Psoas muscle (tissue), 8 donors: Measurements from ENCODE around the gene PAX3. TPM values are rescaled to one million over a fixed set of nuclear protein-coding genes. Genes with fewer than 3 reads are reported as not detected.

Experiments used
- ATAC-seq, 4 donors: fragments of 200-7000 bp; cut with Tn5 transposase; one replicate each; pipeline ENCODE4 v1.9.1; 2020; ENCODE audit warnings: moderate library complexity in 3 of 4, mild to moderate bottlenecking in 2 of 4
- DNase-seq, 2 donors: peaks; one replicate each; pipeline ENCODE4 v3.0.0-alpha.2; 2020
- H3K27ac ChIP-seq: fragments of 200-600 bp; one replicate; pipeline ENCODE4 v1.8.0; 2022
- H3K27me3 ChIP-seq, 3 donors: fragments of 200-600 bp in 1 of 3; one replicate each; pipeline versions ENCODE4 v1.6.1 to v1.8.0; 2013 to 2022; ENCODE audit warnings: low read length in 2 of 3, mild to moderate bottlenecking in 2 of 3, moderate library complexity in 1 of 3; ENCODE audit not compliant: insufficient read depth in 3 of 3
- H3K36me3 ChIP-seq, 2 donors: fragments of 200-600 bp in 1 of 2; one replicate each; pipeline versions ENCODE4 v1.6.1 to v1.8.0; 2013 to 2022; ENCODE audit warnings: low read depth in 1 of 2, mild to moderate bottlenecking in 1 of 2, moderate library complexity in 1 of 2; ENCODE audit not compliant: insufficient read depth in 1 of 2
- H3K4me1 ChIP-seq: fragments of 200-600 bp; one replicate; pipeline ENCODE4 v1.8.0; 2022
- H3K4me3 ChIP-seq: fragments of 200-600 bp; one replicate; pipeline ENCODE4 v1.8.0; 2022; ENCODE audit warnings: mild to moderate bottlenecking
- H3K9me3 ChIP-seq: fragments of 200-600 bp; one replicate; pipeline ENCODE4 v1.8.0; 2022
- WGBS, 3 donors: extraction: QIAGEN DNeasy Blood & Tissue Kit; methylation state at CpG; one replicate each; pipeline versions ENCODE4 v1.1.6 to v1.1.7; 2013; 5-methylcytosine and 5-hydroxymethylcytosine counted together
- intact Hi-C, 2 donors: fragments of 100-400 bp; cut with DNase I; formaldehyde crosslinking; loops; one replicate each; pipeline versions ENCODE4 v1.11.0 to v1.14.2; 2022
- polyA plus RNA-seq, 3 donors: library from polyadenylated mRNA; stranded (reverse); fragments of 200-250 nt; gene quantifications; one replicate each; pipeline ENCODE4 v1.2.3, GENCODE V29; 2013
- total RNA-seq, 4 donors: library from RNA; stranded (reverse); fragmentation: NEBNext Ultra II Directional in 2 of 4; extraction: Animal tissue kit (Norgen Biotek cat#: 25700) in 2 of 4; gene quantifications; one replicate each; pipeline versions ENCODE4 v1.2.1 to v1.2.4, GENCODE V29; 2021 to 2023
- TF ChIP-seq, protein P1 (sequence below): fragments of 200-600 bp; IDR thresholded peaks from one replicate; pipeline ENCODE4 v1.8.0; 2022; ENCODE audit warnings: antibody characterized with exemption
- donor health status: healthy with polysubstance abuse.
- donor health status: DM: no; HTN: no; CAD: no; lungs with moderate emphysema.
- donor health status: Bipolar disorder and iron deficiency.
- donor health status: healthy.
- donor health status: DM: yes; HTN: yes; CAD: no.
- donor health status: DM: no; HTN: no; CAD: no.
- donor health status: DM: no; HTN: no; CAD: no.
- donor health status: DM: yes; HTN: yes; CAD: no.

The PAX3 gene
- total and polyA plus RNA-seq, 7 donors, result 0.26 to 20.5 (median 6.9) TPM

GRCh38 chr2:222311319-222311977 is 12.7 kb upstream of the PAX3 start:
- TF ChIP-seq, protein P1, sequence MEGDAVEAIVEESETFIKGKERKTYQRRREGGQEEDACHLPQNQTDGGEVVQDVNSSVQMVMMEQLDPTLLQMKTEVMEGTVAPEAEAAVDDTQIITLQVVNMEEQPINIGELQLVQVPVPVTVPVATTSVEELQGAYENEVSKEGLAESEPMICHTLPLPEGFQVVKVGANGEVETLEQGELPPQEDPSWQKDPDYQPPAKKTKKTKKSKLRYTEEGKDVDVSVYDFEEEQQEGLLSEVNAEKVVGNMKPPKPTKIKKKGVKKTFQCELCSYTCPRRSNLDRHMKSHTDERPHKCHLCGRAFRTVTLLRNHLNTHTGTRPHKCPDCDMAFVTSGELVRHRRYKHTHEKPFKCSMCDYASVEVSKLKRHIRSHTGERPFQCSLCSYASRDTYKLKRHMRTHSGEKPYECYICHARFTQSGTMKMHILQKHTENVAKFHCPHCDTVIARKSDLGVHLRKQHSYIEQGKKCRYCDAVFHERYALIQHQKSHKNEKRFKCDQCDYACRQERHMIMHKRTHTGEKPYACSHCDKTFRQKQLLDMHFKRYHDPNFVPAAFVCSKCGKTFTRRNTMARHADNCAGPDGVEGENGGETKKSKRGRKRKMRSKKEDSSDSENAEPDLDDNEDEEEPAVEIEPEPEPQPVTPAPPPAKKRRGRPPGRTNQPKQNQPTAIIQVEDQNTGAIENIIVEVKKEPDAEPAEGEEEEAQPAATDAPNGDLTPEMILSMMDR, result no peak
- WGBS, 3 donors, result 10 to 28% (median 20%) methylated on average over 42 of the region's 42 CpGs

GRCh38 chr2:222310747-222311318 is 12.0 kb upstream of the PAX3 start:
- Histone ChIP-seq H3K27me3 (peaks cover 0 to 87% (median 31%) of the 10 kb centered on the region in 3 donors), H3K36me3 (no peaks in the 10 kb centered on the region), H3K9me3 (no peaks in the 10 kb centered on the region), H3K4me3 (no peak overlapping the region), H3K27ac (no peak overlapping the region), H3K4me1 (no peaks in the 10 kb centered on the region)
- 36 to 50% (median 45%) methylated on average over 11 of the region's 11 CpGs for WGBS, 3 donors
- DNase-seq, result no peak
- intact Hi-C loops, result loop anchor here in 1 of 2 donors (10.0 kb wide), 1 partner anchor 304 kb away; no protein-coding TSS in a partner anchor
- ATAC-seq, result no peak
- TF ChIP-seq, protein P1, result no peak

More at GRCh38 chr2:222311319-222311977, 12.7 kb upstream of the PAX3 start:
- Histone ChIP-seq H3K27me3 (peaks cover 0 to 81% (median 24%) of the 10 kb centered on the region in 3 donors), H3K36me3 (no peaks in the 10 kb centered on the region), H3K27ac (no peak overlapping the region), H3K4me3 (peak overlapping the region; percentile 54), H3K9me3 (no peaks in the 10 kb centered on the region), H3K4me1 (no peaks in the 10 kb centered on the region)
- intact Hi-C loops, result loop anchor here in 1 of 2 donors (10.0 kb wide), 1 partner anchor 303 kb away; no protein-coding TSS in a partner anchor
- no peak for ATAC-seq
- DNase-seq, result no peak

DNA sequence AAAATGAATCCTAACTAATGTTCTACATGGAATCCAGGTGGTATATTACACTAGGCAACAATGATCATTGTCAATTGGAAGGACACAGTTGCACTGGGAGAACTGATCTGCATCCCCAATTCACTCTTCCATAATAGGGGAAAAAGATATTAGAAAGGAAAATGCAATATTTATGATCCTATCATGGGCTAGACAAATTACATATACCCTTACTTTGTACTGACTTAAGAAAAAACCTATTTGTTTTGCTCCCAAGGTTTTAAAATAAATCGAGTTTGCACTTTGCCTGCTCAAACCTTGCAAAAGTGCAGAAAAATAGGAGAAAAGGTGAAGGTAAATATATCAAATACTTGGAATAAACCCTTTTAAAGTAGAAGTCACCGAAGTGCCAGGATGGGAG is 11.0 kb upstream of the PAX3 start:
- Histone ChIP-seq H3K27me3 (peaks cover 0 to 94% (median 31%) of the 10 kb centered on the region in 3 donors), H3K4me3 (no peak overlapping the region), H3K9me3 (no peaks in the 10 kb centered on the region), H3K4me1 (peaks cover 4% of the 10 kb centered on the region), H3K27ac (no peak overlapping the region), H3K36me3 (no peaks in the 10 kb centered on the region)
- 55 to 77% (median 57%) methylated on average over 2 of the region's 2 CpGs for WGBS, 3 donors
- intact Hi-C loops, result loop anchor here in 1 of 2 donors (10.0 kb wide), 1 partner anchor 305 kb away; no protein-coding TSS in a partner anchor
- DNase-seq (no peak), ATAC-seq (no peak)
- TF ChIP-seq, protein P1, result no peak

DNA sequence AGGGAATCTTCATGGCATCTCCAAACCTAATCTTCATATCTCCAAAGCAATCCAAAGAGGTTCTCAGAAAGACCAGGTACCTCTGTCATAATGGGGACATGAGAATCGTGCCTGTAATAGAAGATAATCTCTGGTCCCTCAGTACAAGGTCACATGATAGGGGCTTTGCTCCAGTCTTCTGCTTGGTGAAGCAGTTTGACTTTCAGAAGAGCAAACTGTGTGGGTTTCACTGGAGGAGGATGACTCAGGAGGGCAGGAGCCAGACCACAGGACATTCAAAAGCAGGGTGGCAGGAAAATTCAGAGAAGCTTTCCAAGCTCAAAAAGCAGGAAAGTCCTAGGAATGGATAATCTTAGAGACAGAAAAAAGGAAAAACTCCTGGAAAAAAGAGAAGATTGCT is 10.6 kb upstream of the PAX3 start:
- TF ChIP-seq, protein P1, result no peak
- DNase-seq (no peak), ATAC-seq (no peak)
- intact Hi-C loops, result no loop called here
- no peak overlapping the region for H3K4me3 ChIP-seq
- H3K4me1 ChIP-seq, result peaks cover 7% of the 10 kb centered on the region
- peaks cover 0 to 92% (median 33%) of the 10 kb centered on the region in 3 donors for H3K27me3 ChIP-seq
- H3K9me3 ChIP-seq, result no peaks in the 10 kb centered on the region
- WGBS, 3 donors, result 35 to 62% (median 46%) methylated on average over 1 of the region's 1 CpG
- H3K36me3 ChIP-seq, result no peaks in the 10 kb centered on the region
- no peak overlapping the region for H3K27ac ChIP-seq
